ENCODE data around the gene INPP5A.

Gene INPP5A

GRCh38 chr10:132498562-132499366 lies 38.8 kb upstream of the INPP5A start:
- no peak for TF ChIP-seq CTCF (conservative IDR thresholded peaks at IDR 0.05; ENCODE audit: low read length)
- no peak for TF ChIP-seq EZH2phosphoT487 (IDR thresholded peaks at IDR 0.05; ENCODE audit: borderline replicate concordance)
- Histone ChIP-seq H3K27me3 (ENCODE audit: insufficient read depth, low read length, poor library complexity, severe bottlenecking) (no peaks in the 10 kb centered on the region), H2AFZ (ENCODE audit: low read length) (no peak overlapping the region), H3K4me2 (ENCODE audit: low read depth, low read length, poor library complexity, severe bottlenecking) (no peak overlapping the region), H3K9ac (ENCODE audit: low read depth, low read length, poor library complexity, severe bottlenecking) (no peak overlapping the region), H3K36me3 (ENCODE audit: insufficient read depth, low read length) (no peaks in the 10 kb centered on the region), H3K4me1 (ENCODE audit: insufficient read depth, low read length, poor library complexity, severe bottlenecking) (no peaks in the 10 kb centered on the region), H4K20me1 (ENCODE audit: insufficient read depth, low read length, poor library complexity, severe bottlenecking) (no peaks in the 10 kb centered on the region), H3F3A (ENCODE audit: low read depth) (no peaks in the 10 kb centered on the region), H3K9me3 (ENCODE audit: insufficient read depth, low read depth, low read length) (no peaks in the 10 kb centered on the region), H3K4me3 (ENCODE audit: low read length, poor library complexity, severe bottlenecking) (no peak overlapping the region), H3K79me2 (ENCODE audit: insufficient read depth, low read length) (no peaks in the 10 kb centered on the region), H3K9me2 (replicated peaks; ENCODE audit: low read depth, low read length) (no peaks in the 10 kb centered on the region)

- no peak overlapping the region for H3K9ac ChIP-seq (ENCODE audit: low read depth, low read length, poor library complexity, severe bottlenecking)
- H3K4me1 ChIP-seq (ENCODE audit: insufficient read depth, low read length, poor library complexity, severe bottlenecking) = no peaks in the 10 kb centered on the region
- no peak overlapping the region for H2AFZ ChIP-seq (ENCODE audit: low read length)
- no peaks in the 10 kb centered on the region for H4K20me1 ChIP-seq (ENCODE audit: insufficient read depth, low read length, poor library complexity, severe bottlenecking)
- TF ChIP-seq CTCF (conservative IDR thresholded peaks at IDR 0.05; ENCODE audit: low read length) (no peak), EZH2phosphoT487 (IDR thresholded peaks at IDR 0.05; ENCODE audit: borderline replicate concordance) (no peak)
- no peaks in the 10 kb centered on the region for H3F3A ChIP-seq (ENCODE audit: low read depth)
- H3K79me2 ChIP-seq (ENCODE audit: insufficient read depth, low read length) = no peaks in the 10 kb centered on the region
- H3K4me2 ChIP-seq (ENCODE audit: low read depth, low read length, poor library complexity, severe bottlenecking) = no peak overlapping the region
- no peak overlapping the region for H3K4me3 ChIP-seq (ENCODE audit: low read length, poor library complexity, severe bottlenecking)
- no peaks in the 10 kb centered on the region for H3K9me3 ChIP-seq (ENCODE audit: insufficient read depth, low read depth, low read length)
- no peaks in the 10 kb centered on the region for H3K9me2 ChIP-seq (replicated peaks; ENCODE audit: low read depth, low read length)
- H3K27me3 ChIP-seq (ENCODE audit: insufficient read depth, low read length, poor library complexity, severe bottlenecking) = no peaks in the 10 kb centered on the region
- H3K36me3 ChIP-seq (ENCODE audit: insufficient read depth, low read length) = no peaks in the 10 kb centered on the region
These were observed 38.3 kb upstream of the INPP5A start for GRCh38 chr10:132499367-132499685.

- no peaks in the 10 kb centered on the region for H3F3A ChIP-seq (ENCODE audit: low read depth)
- H3K4me1 ChIP-seq (ENCODE audit: insufficient read depth, low read length, poor library complexity, severe bottlenecking) = no peaks in the 10 kb centered on the region
- TF ChIP-seq EZH2phosphoT487 (IDR thresholded peaks at IDR 0.05; ENCODE audit: borderline replicate concordance) (no peak), CTCF (conservative IDR thresholded peaks at IDR 0.05; ENCODE audit: low read length) (no peak)
These were observed 36.7 kb upstream of the INPP5A start for GRCh38 chr10:132500781-132501415.

More at GRCh38 chr10:132500781-132501415, 36.7 kb upstream of the INPP5A start:
- Histone ChIP-seq H3K27me3 (ENCODE audit: insufficient read depth, low read length, poor library complexity, severe bottlenecking) (no peaks in the 10 kb centered on the region), H3K4me3 (ENCODE audit: low read length, poor library complexity, severe bottlenecking) (no peak overlapping the region), H3K9me2 (replicated peaks; ENCODE audit: low read depth, low read length) (no peaks in the 10 kb centered on the region), H3K36me3 (ENCODE audit: insufficient read depth, low read length) (no peaks in the 10 kb centered on the region), H3K9ac (ENCODE audit: low read depth, low read length, poor library complexity, severe bottlenecking) (no peak overlapping the region), H3K4me2 (ENCODE audit: low read depth, low read length, poor library complexity, severe bottlenecking) (no peak overlapping the region), H2AFZ (ENCODE audit: low read length) (no peak overlapping the region), H4K20me1 (ENCODE audit: insufficient read depth, low read length, poor library complexity, severe bottlenecking) (no peaks in the 10 kb centered on the region), H3K79me2 (ENCODE audit: insufficient read depth, low read length) (no peaks in the 10 kb centered on the region), H3K9me3 (ENCODE audit: insufficient read depth, low read depth, low read length) (no peaks in the 10 kb centered on the region)

Data from Loucy (cell line).